Measurements from ENCODE around the gene SQSTM1. TPM values are rescaled to one million over a fixed set of nuclear protein-coding genes. Genes with fewer than 3 reads are reported as not detected.
A peak's percentile ranks its signal among the peaks of the same experiment; 100 is the strongest.

Gene SQSTM1
- total RNA-seq, 3 donors from 2014 or later = 302 to 348 (median 321) TPM

DNA sequence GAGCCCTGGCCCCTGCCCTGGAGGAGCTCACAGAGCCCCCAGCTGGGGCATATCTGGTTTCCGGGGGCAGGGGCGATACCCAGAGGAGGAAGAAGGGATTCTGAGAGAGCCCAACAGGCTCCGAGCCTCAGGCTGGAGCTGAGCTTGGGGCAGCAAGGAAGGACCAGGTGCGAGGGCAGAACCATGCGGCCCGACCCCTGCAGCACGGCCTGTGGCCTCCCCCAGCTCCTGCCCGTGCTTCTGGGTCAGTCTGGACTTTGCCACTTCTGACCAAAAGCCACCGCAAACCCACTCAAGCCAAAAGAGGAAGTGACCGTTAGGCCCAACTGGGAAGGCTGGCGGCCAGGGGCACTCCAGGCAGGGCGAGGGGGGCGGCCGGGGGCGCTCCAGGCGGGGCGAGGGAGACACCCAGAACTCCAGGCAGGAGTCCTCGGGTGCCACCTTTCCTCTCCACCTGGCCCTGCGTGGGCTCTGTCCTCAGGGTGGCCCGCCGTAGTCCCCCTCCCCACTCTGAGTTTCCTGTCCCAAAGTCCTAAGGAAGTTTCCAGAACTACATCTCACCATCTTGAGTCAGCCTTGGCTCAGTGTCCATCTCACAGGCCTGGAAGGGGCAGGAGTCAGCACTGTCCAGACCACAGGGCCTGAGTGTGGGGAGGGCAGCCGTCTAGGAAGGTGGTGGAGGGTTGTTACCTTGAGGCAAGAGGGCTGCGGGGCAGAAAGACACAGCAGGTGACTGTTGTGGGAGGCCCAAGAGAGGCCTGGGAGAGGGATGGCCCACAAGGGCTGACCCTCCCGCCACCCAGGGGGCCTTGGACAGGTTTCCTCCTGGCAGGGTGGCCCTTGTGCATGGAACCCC lies 27.9 kb upstream of the SQSTM1 start:
- no peak for ATAC-seq
- H3K36me3 ChIP-seq (ENCODE audit: low read depth) = no peaks in the 10 kb centered on the region
- H3K4me3 ChIP-seq = no peak overlapping the region
- DNase-seq = peak in 1 of 3 donors; percentile 48
- no peaks in the 10 kb centered on the region for H3K9me3 ChIP-seq
- TF ChIP-seq, protein P1, sequence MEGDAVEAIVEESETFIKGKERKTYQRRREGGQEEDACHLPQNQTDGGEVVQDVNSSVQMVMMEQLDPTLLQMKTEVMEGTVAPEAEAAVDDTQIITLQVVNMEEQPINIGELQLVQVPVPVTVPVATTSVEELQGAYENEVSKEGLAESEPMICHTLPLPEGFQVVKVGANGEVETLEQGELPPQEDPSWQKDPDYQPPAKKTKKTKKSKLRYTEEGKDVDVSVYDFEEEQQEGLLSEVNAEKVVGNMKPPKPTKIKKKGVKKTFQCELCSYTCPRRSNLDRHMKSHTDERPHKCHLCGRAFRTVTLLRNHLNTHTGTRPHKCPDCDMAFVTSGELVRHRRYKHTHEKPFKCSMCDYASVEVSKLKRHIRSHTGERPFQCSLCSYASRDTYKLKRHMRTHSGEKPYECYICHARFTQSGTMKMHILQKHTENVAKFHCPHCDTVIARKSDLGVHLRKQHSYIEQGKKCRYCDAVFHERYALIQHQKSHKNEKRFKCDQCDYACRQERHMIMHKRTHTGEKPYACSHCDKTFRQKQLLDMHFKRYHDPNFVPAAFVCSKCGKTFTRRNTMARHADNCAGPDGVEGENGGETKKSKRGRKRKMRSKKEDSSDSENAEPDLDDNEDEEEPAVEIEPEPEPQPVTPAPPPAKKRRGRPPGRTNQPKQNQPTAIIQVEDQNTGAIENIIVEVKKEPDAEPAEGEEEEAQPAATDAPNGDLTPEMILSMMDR (IDR thresholded peaks at IDR 0.05) = no peak
- intact Hi-C loops (cut with DNase I, micrococcal nuclease) = no loop called here
- peaks cover 26% of the 10 kb centered on the region for H3K4me1 ChIP-seq (ENCODE audit: low read depth)

- ATAC-seq = no peak
Observed at GRCh38 chr5:179793468-179794139, 27.1 kb upstream of the SQSTM1 start, which contains the start of gene LTC4S. Gene LTC4S (plus strand): TSS chr5:179793986. CDS start chr5:179794081, 95 bp downstream.

DNA sequence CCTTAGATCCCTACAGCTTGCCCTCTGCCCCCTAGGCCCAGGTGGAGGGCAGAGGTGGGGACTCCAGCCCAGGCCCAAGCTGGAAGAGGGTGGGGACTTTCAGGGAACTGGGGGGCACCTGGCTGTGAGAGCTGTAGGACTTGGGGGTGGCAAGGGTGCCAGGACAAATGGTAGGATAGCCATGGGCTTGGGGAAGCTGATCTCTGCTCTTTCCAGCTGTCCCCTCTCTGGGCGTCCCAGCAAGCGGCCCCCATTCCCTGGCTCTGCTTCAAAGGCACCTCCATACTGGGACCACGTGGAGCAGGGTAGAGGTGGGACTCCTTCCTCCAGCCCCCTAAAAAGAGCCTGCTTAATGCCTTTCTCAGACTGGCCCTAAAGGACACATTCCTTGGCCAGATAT lies 26.5 kb upstream of the SQSTM1 start:
- no peak overlapping the region for H3K4me3 ChIP-seq
- TF ChIP-seq, protein P1 (IDR thresholded peaks at IDR 0.05) = no peak
- ATAC-seq (no peak), DNase-seq (no peak)
- H3K36me3 ChIP-seq (ENCODE audit: low read depth) = peaks cover 7% of the 10 kb centered on the region
- intact Hi-C loops (cut with DNase I, micrococcal nuclease) = no loop called here
- peaks cover 26% of the 10 kb centered on the region for H3K4me1 ChIP-seq (ENCODE audit: low read depth)
- H3K9me3 ChIP-seq = no peaks in the 10 kb centered on the region

More at GRCh38 chr5:179793468-179794139, 27.1 kb upstream of the SQSTM1 start, which contains the start of gene LTC4S:
- TF ChIP-seq, protein P1 (IDR thresholded peaks at IDR 0.05) = no peak
- peaks cover 4% of the 10 kb centered on the region for H3K36me3 ChIP-seq (ENCODE audit: low read depth)
- H3K4me3 ChIP-seq = no peak within 1 kb of the TSS
- DNase-seq = peak; percentile 62 to 88 (median 78)
- intact Hi-C loops (cut with DNase I, micrococcal nuclease) = no loop called here
- no peaks in the 10 kb centered on the region for H3K9me3 ChIP-seq
- H3K4me1 ChIP-seq (ENCODE audit: low read depth) = peaks cover 26% of the 10 kb centered on the region

- intact Hi-C loops (cut with DNase I, micrococcal nuclease) = no loop called here
- H3K4me1 ChIP-seq (ENCODE audit: low read depth) = peaks cover 26% of the 10 kb centered on the region
- no peak overlapping the region for H3K4me3 ChIP-seq
- ATAC-seq = no peak
- DNase-seq = no peak
- TF ChIP-seq, protein P1 (IDR thresholded peaks at IDR 0.05) = no peak
- no peaks in the 10 kb centered on the region for H3K9me3 ChIP-seq
- H3K36me3 ChIP-seq (ENCODE audit: low read depth) = peaks cover 11% of the 10 kb centered on the region
Observed at GRCh38 chr5:179794575-179794974, 26.1 kb upstream of the SQSTM1 start.

DNA sequence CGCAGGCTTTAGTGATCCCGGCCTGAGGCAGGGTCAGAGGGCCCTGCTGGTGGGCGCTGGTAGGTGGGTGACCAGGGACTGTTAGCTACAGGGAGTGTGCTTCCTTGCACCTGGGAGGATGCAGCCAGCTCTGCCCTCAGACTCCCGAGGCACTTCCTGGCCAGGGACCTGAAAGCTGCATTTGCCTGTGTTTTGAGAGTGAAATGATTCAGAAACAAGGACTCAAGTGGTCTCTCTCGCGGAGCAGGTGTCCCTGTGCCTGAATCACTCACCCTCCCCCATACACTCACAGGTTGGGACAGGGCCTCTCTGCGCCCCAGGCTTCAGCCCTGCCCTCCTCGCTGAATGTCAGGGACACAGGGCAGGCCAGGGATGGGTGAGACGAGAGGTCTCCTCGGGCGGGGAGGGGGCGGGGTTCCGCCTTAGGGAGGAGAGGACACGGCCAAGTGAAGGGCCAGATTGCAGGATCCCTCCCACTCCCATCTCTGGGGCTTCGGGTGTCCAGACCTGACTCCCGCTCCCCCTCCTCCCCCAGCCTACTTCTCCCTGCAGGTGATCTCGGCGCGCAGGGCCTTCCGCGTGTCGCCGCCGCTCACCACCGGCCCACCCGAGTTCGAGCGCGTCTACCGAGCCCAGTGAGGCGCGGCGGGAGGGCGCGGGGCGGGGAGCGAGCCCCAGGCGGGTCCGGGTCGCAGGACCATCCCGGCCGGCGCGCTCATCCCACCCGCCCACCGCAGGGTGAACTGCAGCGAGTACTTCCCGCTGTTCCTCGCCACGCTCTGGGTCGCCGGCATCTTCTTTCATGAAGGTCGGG lies 25.4 kb upstream of the SQSTM1 start:
- intact Hi-C loops (cut with DNase I, micrococcal nuclease) = no loop called here

More for the DNA sequence above, 25.4 kb upstream of the SQSTM1 start:
- Histone ChIP-seq H3K36me3 (ENCODE audit: low read depth) (peaks cover 15% of the 10 kb centered on the region), H3K4me1 (ENCODE audit: low read depth) (peaks cover 26% of the 10 kb centered on the region), H3K9me3 (no peaks in the 10 kb centered on the region), H3K4me3 (peak overlapping the region; percentile 26)
- peak; percentile 26 for ATAC-seq
- peak in 2 of 3 donors; percentile 69 to 78 for DNase-seq
- TF ChIP-seq, protein P1 (IDR thresholded peaks at IDR 0.05) = no peak

Measured in mucosa of descending colon (tissue), 3 donors.